Right renal cortex interstitium (tissue), 3 donors: ENCODE data around the gene UBE2D2. TPM values are rescaled to one million over a fixed set of nuclear protein-coding genes. Genes with fewer than 3 reads are reported as not detected.

Source experiments
- DNase-seq, 3 donors: peaks; one replicate each; pipeline ENCODE4 v3.0.0-alpha.2; 2013; ENCODE audit warnings: low read depth in 3 of 3, low spot score in 2 of 3
- polyA plus RNA-seq, 3 donors: library from polyadenylated mRNA; unstranded; fragments of 120-200 nt; gene quantifications; one replicate each; pipeline ENCODE4 v1.2.1, GENCODE V29; 2013; ENCODE audit not compliant: insufficient read length in 3 of 3

The UBE2D2 gene
- polyA plus RNA-seq, 3 donors = 175 to 188 (median 176) TPM

GRCh38 chr5:139671096-139671841 is 110.1 kb downstream of the UBE2D2 start:
- DNase-seq = no peak

- DNase-seq = no peak
These were observed 114.1 kb downstream of the UBE2D2 start for GRCh38 chr5:139675213-139675612.

GRCh38 chr5:139675825-139676224 is 114.7 kb downstream of the UBE2D2 start:
- no peak for DNase-seq

- DNase-seq = no peak
These were observed 115.3 kb downstream of the UBE2D2 start for GRCh38 chr5:139676406-139676805.

GRCh38 chr5:139676951-139677735 is 116.0 kb downstream of the UBE2D2 start:
- DNase-seq = no peak

Other genes starting within 250 kb of the UBE2D2 start
- 100 to 1,000 TPM; 202 to 211 (median 203) TPM for gene PAIP2, start 219.5 kb upstream of the UBE2D2 start, polyA plus RNA-seq
- 10 to 100 TPM in 2 of 3 donors, 1 to 10 TPM in 1; 9.8 to 13.5 (median 12.3) TPM for gene SLC23A1, start 178.0 kb upstream of the UBE2D2 start, polyA plus RNA-seq
- gene MZB1, start 171.4 kb upstream of the UBE2D2 start, polyA plus RNA-seq = 1 to 10 TPM in 1 of 3 donors, under 1 TPM in 2; 0.38 to 1.0 (median 0.50) TPM
- gene PROB1, start 166.2 kb upstream of the UBE2D2 start, polyA plus RNA-seq = 1 to 10 TPM; 1.7 to 2.0 (median 1.9) TPM
- gene SPATA24, start 157.2 kb upstream of the UBE2D2 start, polyA plus RNA-seq = 10 to 100 TPM; 11.6 to 13.3 (median 12.7) TPM
- gene DNAJC18, start 121.8 kb upstream of the UBE2D2 start, polyA plus RNA-seq = 10 to 100 TPM; 27.5 to 33.4 (median 32.5) TPM
- gene ECSCR, start 98.6 kb upstream of the UBE2D2 start, polyA plus RNA-seq = 10 to 100 TPM; 28.9 to 30.6 (median 30.2) TPM
- not detected for gene SMIM33, start 90.3 kb upstream of the UBE2D2 start, polyA plus RNA-seq
- 10 to 100 TPM; 24.4 to 27.8 (median 24.7) TPM for gene STING1, start 78.6 kb upstream of the UBE2D2 start, polyA plus RNA-seq
- 100 to 1,000 TPM; 209 to 219 (median 210) TPM for gene CXXC5, start 87.0 kb downstream of the UBE2D2 start, polyA plus RNA-seq
- gene PSD2, start 234.5 kb downstream of the UBE2D2 start, polyA plus RNA-seq = 1 to 10 TPM; 1.3 to 2.2 (median 1.6) TPM